ENCODE results near the gene SCART1. TPM values are rescaled to one million over a fixed set of nuclear protein-coding genes. Genes with fewer than 3 reads are reported as not detected.

Gene SCART1
- total RNA-seq, 1 experiment from 2014 or later: 0.50 TPM

GRCh38 chr10:133476641-133476990, 22.9 kb downstream of the SCART1 start:
- WGBS (ENCODE audit: extremely low coverage, insufficient read length, low lambda C conversion rate): no CpG with 5 or more reads among the region's 9 CpGs
- no peak overlapping the region for H2AK5ac ChIP-seq (ENCODE audit: insufficient read length, low read length)
- no peak overlapping the region for H2AFZ ChIP-seq (ENCODE audit: low read length)
- H3K79me1 ChIP-seq (ENCODE audit: insufficient read depth, low read depth, low read length, poor library complexity, severe bottlenecking): no peaks in the 10 kb centered on the region
- no peak overlapping the region for H4K91ac ChIP-seq (ENCODE audit: insufficient read length, low read depth, low read length)
- no peaks in the 10 kb centered on the region for H3K79me2 ChIP-seq (ENCODE audit: insufficient read depth, low read length)
- peaks cover 58% of the 10 kb centered on the region for H3K9me3 ChIP-seq (ENCODE audit: control insufficient read depth, low read depth, low read length)
- no peak overlapping the region for H4K8ac ChIP-seq (replicated peaks; ENCODE audit: insufficient read length, low read depth, low read length)
- no peak overlapping the region for H2BK5ac ChIP-seq (ENCODE audit: insufficient read length, low read length)
- no peaks in the 10 kb centered on the region for H3K27me3 ChIP-seq (ENCODE audit: insufficient read depth, low read length)
- Mint-ChIP-seq H3K36me3 (ENCODE audit: insufficient read depth in 1 of 3, low read depth in 3 of 3) (peaks cover 7 to 21% (median 9%) of the 10 kb centered on the region in 3 experiments; a peak in 6 of 7 replicates), H3K9me3 (peaks cover 52 to 58% of the 10 kb centered on the region in 2 experiments), H3K4me1 (no peaks in the 10 kb centered on the region), H3K27me3 (ENCODE audit: low read depth) (peaks cover 1% of the 10 kb centered on the region; the same call in 1 of the 2 replicates), H3K4me3 (no peak overlapping the region), H3K27ac (no peak overlapping the region)
- H2BK15ac ChIP-seq (ENCODE audit: low read depth, low read length): no peak overlapping the region
- H3K4me1 ChIP-seq (ENCODE audit: insufficient read depth, low read length): no peaks in the 10 kb centered on the region
- no peak overlapping the region for H2BK12ac ChIP-seq (ENCODE audit: insufficient read length, low read depth, low read length)
- no peak overlapping the region for H3K9ac ChIP-seq (ENCODE audit: extremely low read depth, insufficient read length, low read length)
- no peak overlapping the region for H4K5ac ChIP-seq (ENCODE audit: insufficient read length, low read depth, low read length)
- no peak overlapping the region for H3K14ac ChIP-seq (ENCODE audit: insufficient read depth, low read length)
- H2BK20ac ChIP-seq (ENCODE audit: low read depth, low read length, poor library complexity, severe bottlenecking): no peak overlapping the region
- no peaks in the 10 kb centered on the region for H3K23me2 ChIP-seq (ENCODE audit: insufficient read length, low read depth, low read length, poor library complexity, severe bottlenecking)
- DNase-seq: no peak
- H3T11ph ChIP-seq (ENCODE audit: low read length): no peak overlapping the region
- no peak for TF ChIP-seq CTCF (conservative IDR thresholded peaks at IDR 0.05)
- H3K4me2 ChIP-seq (ENCODE audit: insufficient read depth, insufficient read length, low read length): no peak overlapping the region
- H3K56ac ChIP-seq (ENCODE audit: insufficient read length, low read depth, low read length): no peak overlapping the region
- H3K18ac ChIP-seq (ENCODE audit: insufficient read length, low read depth, low read length): no peak overlapping the region
- no peak overlapping the region for H3K27ac ChIP-seq (ENCODE audit: insufficient read length, low read depth, low read length)
- no peak overlapping the region for H2BK120ac ChIP-seq (ENCODE audit: low read depth, low read length, poor library complexity, severe bottlenecking)
- no peaks in the 10 kb centered on the region for H4K20me1 ChIP-seq (ENCODE audit: control insufficient read depth, insufficient read depth, insufficient read length)
- no peak overlapping the region for H3K23ac ChIP-seq (ENCODE audit: insufficient read length, low read depth, low read length)
- no peak overlapping the region for H3K4ac ChIP-seq (ENCODE audit: low read depth, low read length)

Measured in H9 (cell line).